Kidney (tissue), 22 donors: ENCODE data around the gene HDHD5. TPM values are rescaled to one million over a fixed set of nuclear protein-coding genes. Genes with fewer than 3 reads are reported as not detected.

Source experiments
- DNase-seq, 5 donors: peaks; one replicate each; pipeline ENCODE4 v3.0.0-alpha.2; 2013 to 2020
- FAIRE-seq: peaks from 2 replicates; lab custom pipeline; 2012; peaks lifted over from hg19 to GRCh38; lab: Jason Lieb, UNC
- H3K27ac ChIP-seq, 2 donors: one replicate each; pipeline ENCODE4 v1.7.0; 2013; ENCODE audit warnings: low read depth in 2 of 2, low read length in 2 of 2, inconsistent platforms in 1 of 2
- H3K27me3 ChIP-seq: one replicate; pipeline ENCODE4 v1.7.1; 2013; ENCODE audit warnings: low read length, inconsistent platforms; ENCODE audit not compliant: control insufficient read depth, insufficient read depth
- H3K36me3 ChIP-seq, 3 donors: one replicate each; pipeline versions ENCODE4 v1.7.0 to v1.7.1; 2013; ENCODE audit warnings: low read length in 3 of 3, control low read depth in 1 of 3, inconsistent platforms in 1 of 3; ENCODE audit not compliant: insufficient read depth in 3 of 3, control insufficient read depth in 2 of 3
- H3K4me1 ChIP-seq, 3 donors: one replicate each; pipeline versions ENCODE4 v1.7.0 to v1.7.1; 2013; ENCODE audit warnings: low read length in 3 of 3, inconsistent platforms in 1 of 3, low read depth in 1 of 3; ENCODE audit not compliant: control insufficient read depth in 2 of 3, insufficient read depth in 2 of 3
- H3K4me3 ChIP-seq, 3 donors: one replicate each; pipeline versions ENCODE4 v1.7.0 to v1.8.1; 2013; ENCODE audit warnings: low read length in 3 of 3, control low read depth in 1 of 3, inconsistent platforms in 1 of 3
- H3K9ac ChIP-seq, 3 donors: one replicate each; pipeline versions ENCODE4 v1.7.0 to v1.7.1; 2013; ENCODE audit warnings: low read length in 3 of 3, control low read depth in 1 of 3, inconsistent platforms in 1 of 3
- H3K9me3 ChIP-seq, 3 donors: one replicate each; pipeline versions ENCODE4 v1.7.0 to v1.7.1; 2013; ENCODE audit warnings: low read length in 3 of 3, control low read depth in 1 of 3, inconsistent platforms in 1 of 3; ENCODE audit not compliant: control insufficient read depth in 2 of 3, insufficient read depth in 1 of 3
- CTCF ChIP-seq: IDR thresholded peaks from 3 replicates; pipeline ENCODE4 v1.5.1; 2012; ENCODE audit warnings: mild to moderate bottlenecking, moderate library complexity, borderline replicate concordance; ENCODE audit not compliant: insufficient read depth; ENCODE audit errors: extremely low read depth
- intact Hi-C: fragments of 100-400 bp; cut with DNase I; formaldehyde crosslinking; loops from one replicate; pipeline ENCODE4 v1.11.1; 2022
- long read RNA-seq, 10 donors: library from polyadenylated mRNA in 1 of 10; unstranded in 1 of 10; transcript quantifications; one replicate each; pipeline ENCODE4 v2.0.0 and lab custom pipeline, GENCODE V29; 2021 to 2026
- polyA plus RNA-seq: library from polyadenylated mRNA; stranded (reverse); fragments of 350-450 nt; fragmentation: Illumina TruSeq; extraction: RNeasy Lipid Tissue Mini Kit (QIAGEN cat#74804); gene quantifications from one replicate; pipeline ENCODE4 v1.2.3, GENCODE V29; 2014; ENCODE audit warnings: low read depth, low replicate concordance; ENCODE audit not compliant: insufficient read depth
- total RNA-seq: library from RNA; stranded (reverse); fragmentation: NEBNext Ultra II Directional; extraction: Animal tissue kit (Norgen Biotek cat#: 25700); gene quantifications from one replicate; pipeline ENCODE4 v1.2.1, GENCODE V29; 2021
- donor health status: control.
- donor health status: control.
- donor health status: control.
- donor health status: control.
- donor health status: control.
- donor health status: DM: yes; HTN: yes; CAD: no.
- donor health status: Normal renal cell carcinoma (clear cell type).

The HDHD5 gene
- total RNA-seq: 27.5 TPM
- polyA plus RNA-seq: 39.8 TPM
- long read RNA-seq, donor 1, transcript HDHD5-202 (8 exons, 1,799 nt): major isoform, 8 of 16 reads
- long read RNA-seq, donor 1, partial matches to known transcripts: 7 of 16 reads
- long read RNA-seq, donor 1, other reads (novel, unspliced or antisense): 0 of 16 reads
- long read RNA-seq, donor 2, transcript HDHD5-202 (8 exons, 1,799 nt): major isoform, 12 of 12 reads
- long read RNA-seq, donor 2, partial matches to known transcripts: 0 of 12 reads
- long read RNA-seq, donor 2, other reads (novel, unspliced or antisense): 0 of 12 reads
- long read RNA-seq, donor 3, transcript HDHD5-202 (8 exons, 1,799 nt): major isoform, 6 of 6 reads
- long read RNA-seq, donor 3, partial matches to known transcripts: 0 of 6 reads
- long read RNA-seq, donor 3, other reads (novel, unspliced or antisense): 0 of 6 reads
- long read RNA-seq, donor 4, transcript HDHD5-202 (8 exons, 1,799 nt): major isoform, 7 of 8 reads
- long read RNA-seq, donor 4, partial matches to known transcripts: 0 of 8 reads
- long read RNA-seq, donor 4, other reads (novel, unspliced or antisense): 0 of 8 reads
- long read RNA-seq, donor 5, partial matches to known transcripts: 0 of 2 reads
- long read RNA-seq, donor 5, other reads (novel, unspliced or antisense): 0 of 2 reads
- long read RNA-seq, donor 6, transcript HDHD5-202 (8 exons, 1,799 nt): major isoform, 7 of 9 reads
- long read RNA-seq, donor 6, partial matches to known transcripts: 0 of 9 reads
- long read RNA-seq, donor 6, other reads (novel, unspliced or antisense): 0 of 9 reads
- long read RNA-seq, donor 7, transcript HDHD5-202 (8 exons, 1,799 nt): major isoform, 32 of 56 reads
- long read RNA-seq, donor 7, partial matches to known transcripts: 3 of 56 reads
- long read RNA-seq, donor 7, other reads (novel, unspliced or antisense): 21 of 56 reads
- long read RNA-seq, donor 8, transcript HDHD5-202 (8 exons, 1,799 nt): major isoform, 12 of 19 reads
- long read RNA-seq, donor 8, partial matches to known transcripts: 6 of 19 reads
- long read RNA-seq, donor 8, other reads (novel, unspliced or antisense): 0 of 19 reads
- long read RNA-seq, donor 9, transcript HDHD5-202 (8 exons, 1,799 nt): major isoform, 6 of 7 reads
- long read RNA-seq, donor 9, partial matches to known transcripts: 0 of 7 reads
- long read RNA-seq, donor 9, other reads (novel, unspliced or antisense): 0 of 7 reads
- long read RNA-seq, donor 10, partial matches to known transcripts: 0 of 4 reads
- long read RNA-seq, donor 10, other reads (novel, unspliced or antisense): 0 of 4 reads

- Histone ChIP-seq H3K9ac (peak within 1 kb of the TSS; percentile 42 to 74 (median 49)), H3K36me3 (no peaks in the 10 kb centered on the region), H3K27ac (peak within 1 kb of the TSS; percentile 88 to 89), H3K4me1 (peaks cover 0 to 6% (median 4%) of the 10 kb centered on the region in 3 donors), H3K4me3 (peak within 1 kb of the TSS; percentile 67 to 82 (median 78)), H3K27me3 (no peaks in the 10 kb centered on the region), H3K9me3 (no peaks in the 10 kb centered on the region)
- intact Hi-C loops: no loop called here
- TF ChIP-seq CTCF: no peak
- no peak for FAIRE-seq
- DNase-seq: peak; percentile 92 to 97 (median 94)
These were observed at the start of gene HDHD5 for GRCh38 chr22:17158568-17159503. HDHD5 (minus strand) TSS chr22:17159277; CDS start chr22:17159251, 26 bp downstream.

- intact Hi-C loops: no loop called here
- Histone ChIP-seq H3K4me1 (no peaks in the 10 kb centered on the region), H3K27ac (no peak overlapping the region), H3K4me3 (no peak overlapping the region), H3K36me3 (no peaks in the 10 kb centered on the region), H3K9ac (no peak overlapping the region), H3K9me3 (no peaks in the 10 kb centered on the region), H3K27me3 (no peaks in the 10 kb centered on the region)
- DNase-seq (peak in 1 of 5 donors; percentile 2), FAIRE-seq (no peak)
- TF ChIP-seq CTCF: no peak
These were observed 46.4 kb upstream of the HDHD5 start for GRCh38 chr22:17205432-17205831.
